Left ventricle myocardium superior (tissue), 1 donor: ENCODE data around the gene TRDN. TPM values are rescaled to one million over a fixed set of nuclear protein-coding genes. Genes with fewer than 3 reads are reported as not detected.

Experiments
- ATAC-seq: fragments of 200-7000 bp; cut with Tn5 transposase; one replicate; pipeline ENCODE4 v1.9.1; 2020; ENCODE audit warnings: mild to moderate bottlenecking, moderate library complexity
- DNase-seq: peaks from one replicate; pipeline ENCODE4 v3.0.0-alpha.2; 2020
- intact Hi-C: fragments of 100-400 bp; cut with micrococcal nuclease; formaldehyde crosslinking; loops from one replicate; pipeline ENCODE4 v1.11.0; 2022
- long read RNA-seq: library from polyadenylated mRNA; unstranded; transcript quantifications from one replicate; pipeline ENCODE4 v2.0.0, GENCODE V29; 2021
- total RNA-seq: library from RNA; stranded (reverse); fragmentation: NEBNext Ultra II Directional; extraction: Animal tissue kit (Norgen Biotek cat#: 25700); gene quantifications from one replicate; pipeline ENCODE4 v1.2.1, GENCODE V29; 2021
- donor health status: DM: no; HTN: yes; CAD: no; lungs with severe emphysema.

The TRDN gene, protein sequence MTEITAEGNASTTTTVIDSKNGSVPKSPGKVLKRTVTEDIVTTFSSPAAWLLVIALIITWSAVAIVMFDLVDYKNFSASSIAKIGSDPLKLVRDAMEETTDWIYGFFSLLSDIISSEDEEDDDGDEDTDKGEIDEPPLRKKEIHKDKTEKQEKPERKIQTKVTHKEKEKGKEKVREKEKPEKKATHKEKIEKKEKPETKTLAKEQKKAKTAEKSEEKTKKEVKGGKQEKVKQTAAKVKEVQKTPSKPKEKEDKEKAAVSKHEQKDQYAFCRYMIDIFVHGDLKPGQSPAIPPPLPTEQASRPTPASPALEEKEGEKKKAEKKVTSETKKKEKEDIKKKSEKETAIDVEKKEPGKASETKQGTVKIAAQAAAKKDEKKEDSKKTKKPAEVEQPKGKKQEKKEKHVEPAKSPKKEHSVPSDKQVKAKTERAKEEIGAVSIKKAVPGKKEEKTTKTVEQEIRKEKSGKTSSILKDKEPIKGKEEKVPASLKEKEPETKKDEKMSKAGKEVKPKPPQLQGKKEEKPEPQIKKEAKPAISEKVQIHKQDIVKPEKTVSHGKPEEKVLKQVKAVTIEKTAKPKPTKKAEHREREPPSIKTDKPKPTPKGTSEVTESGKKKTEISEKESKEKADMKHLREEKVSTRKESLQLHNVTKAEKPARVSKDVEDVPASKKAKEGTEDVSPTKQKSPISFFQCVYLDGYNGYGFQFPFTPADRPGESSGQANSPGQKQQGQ
- total RNA-seq, result 470 TPM
- long read RNA-seq, transcript TRDN-204 (6 exons, 1,294 nt), result minor isoform, 13 of 425 reads
- long read RNA-seq, transcript TRDN-205 (8 exons, 1,179 nt), result major isoform, 172 of 425 reads
- long read RNA-seq, partial matches to known transcripts, result 157 of 425 reads
- long read RNA-seq, other reads (novel, unspliced or antisense), result 83 of 425 reads

DNA sequence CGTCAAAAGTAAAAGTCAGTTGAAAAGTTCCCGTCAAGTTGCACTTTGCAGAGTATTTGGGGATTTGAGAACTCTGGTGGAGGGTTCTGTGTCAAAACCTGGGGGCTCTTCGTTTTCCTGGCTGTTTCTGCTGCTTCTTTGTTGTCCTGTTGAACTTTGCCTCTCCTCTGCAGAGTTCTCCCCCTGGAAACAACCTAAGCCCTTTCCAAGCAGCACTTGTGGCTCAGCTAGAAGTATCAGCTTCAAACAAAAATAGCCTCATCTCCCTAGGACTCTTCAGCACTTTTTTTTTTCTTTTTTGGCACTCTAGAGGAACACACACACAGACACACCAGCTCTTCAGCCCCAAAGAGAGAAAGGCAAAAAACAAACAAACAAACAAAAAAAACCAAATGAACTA is at the start of gene TRDN:
Gene TRDN (minus strand): TSS at position 169 of the 400 bp plus-strand sequence. CDS start 175 bp downstream, outside the sequence.
- DNase-seq, result no peak
- intact Hi-C loops, result loop anchor here (10.0 kb wide), 1 partner anchor 122 kb away; no protein-coding TSS in a partner anchor
- ATAC-seq, result peak; percentile 91

DNA sequence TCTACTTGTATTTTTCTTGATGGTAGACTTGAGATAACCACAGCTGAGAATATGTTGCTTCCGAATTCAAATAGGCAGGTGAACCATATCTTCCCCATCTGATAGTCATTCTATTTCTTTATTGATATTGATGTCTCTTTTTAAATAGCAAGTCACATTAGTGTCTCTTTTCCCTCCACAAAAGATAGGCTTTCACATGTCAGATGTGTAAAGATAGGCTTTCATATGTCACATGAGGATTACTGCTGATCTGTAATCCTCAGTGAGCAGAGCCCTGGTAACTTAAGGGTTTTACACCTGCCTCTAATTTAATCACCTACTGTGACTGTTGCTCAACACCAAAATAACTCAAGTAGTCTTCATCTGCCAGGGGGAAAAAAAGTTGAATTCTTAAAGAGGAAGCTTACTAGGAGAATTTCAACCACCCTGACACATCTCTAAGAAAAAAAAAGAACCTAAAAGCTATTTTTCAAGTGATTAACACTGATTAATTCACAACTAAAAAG is 45.3 kb upstream of the TRDN start:
- DNase-seq (no peak), ATAC-seq (no peak)
- intact Hi-C loops, result no loop called here

DNA sequence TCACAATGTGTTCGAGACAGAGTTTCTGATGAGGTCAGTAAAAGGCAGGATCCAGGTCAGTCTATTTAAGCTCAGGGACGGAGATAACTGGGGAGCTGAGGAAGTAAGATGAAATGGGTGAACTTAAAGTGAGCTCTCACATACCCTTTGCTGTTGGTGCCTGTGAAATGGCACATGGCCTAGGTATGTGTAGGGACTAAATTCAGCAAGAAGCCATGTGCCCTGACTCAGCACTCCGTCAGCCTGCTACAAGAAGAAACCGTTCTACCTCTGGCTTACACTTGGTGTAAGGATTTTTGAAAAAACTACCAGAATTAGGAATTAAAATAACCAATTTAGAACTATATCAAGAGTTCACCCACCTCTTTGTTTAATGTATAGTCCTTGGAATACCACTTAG is 41.1 kb upstream of the TRDN start:
- DNase-seq, result no peak
- intact Hi-C loops, result no loop called here
- no peak for ATAC-seq

DNA sequence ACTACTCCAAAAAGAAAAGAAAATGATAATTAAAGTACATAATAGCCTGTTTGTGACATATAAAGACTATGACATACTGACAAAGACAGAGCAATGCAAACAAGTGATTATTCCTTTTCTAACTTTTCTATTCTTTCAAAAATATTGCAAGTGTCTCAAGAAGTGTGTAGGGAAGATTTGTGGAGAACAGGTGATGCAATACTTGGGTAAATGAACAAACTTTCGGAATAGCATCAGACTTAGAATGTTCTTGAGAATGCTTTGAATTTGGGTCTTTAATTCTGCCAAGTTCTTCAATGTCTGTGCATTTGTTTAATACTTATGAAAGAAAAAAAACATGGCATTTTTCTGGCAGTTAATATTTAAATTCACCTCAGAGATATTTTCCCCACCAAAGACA is 40.0 kb upstream of the TRDN start:
- intact Hi-C loops, result no loop called here
- DNase-seq (no peak), ATAC-seq (no peak)

DNA sequence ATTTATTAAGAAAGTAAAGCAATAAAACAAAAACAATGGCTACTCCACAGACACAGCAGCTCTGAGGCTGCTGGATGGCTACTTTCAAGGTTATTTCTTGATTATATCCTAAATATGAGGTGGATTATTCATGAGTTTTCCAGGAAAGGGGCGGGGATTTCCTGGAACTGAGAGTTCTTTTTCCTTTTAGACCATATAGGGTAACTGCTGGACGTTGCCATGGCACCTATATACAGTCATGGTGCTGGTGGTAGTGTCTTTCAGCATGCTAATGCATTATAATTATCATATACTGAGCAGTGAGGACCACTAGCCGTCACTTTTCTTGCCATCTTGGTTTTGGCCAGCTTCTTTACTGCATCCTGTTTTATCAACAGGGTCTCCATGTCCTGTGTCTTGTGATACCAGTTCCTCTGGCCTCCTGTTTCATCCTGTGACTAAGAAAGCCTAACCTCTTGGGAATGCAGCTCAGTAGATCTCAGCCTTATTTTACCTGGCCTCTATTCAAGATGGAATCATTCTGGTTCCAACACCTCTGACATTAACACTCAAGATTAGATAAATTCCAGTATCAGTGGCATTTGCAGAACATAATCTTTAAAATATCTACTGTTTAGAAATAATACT is 32.3 kb upstream of the TRDN start:
- no peak for ATAC-seq
- DNase-seq, result no peak
- intact Hi-C loops, result no loop called here

DNA sequence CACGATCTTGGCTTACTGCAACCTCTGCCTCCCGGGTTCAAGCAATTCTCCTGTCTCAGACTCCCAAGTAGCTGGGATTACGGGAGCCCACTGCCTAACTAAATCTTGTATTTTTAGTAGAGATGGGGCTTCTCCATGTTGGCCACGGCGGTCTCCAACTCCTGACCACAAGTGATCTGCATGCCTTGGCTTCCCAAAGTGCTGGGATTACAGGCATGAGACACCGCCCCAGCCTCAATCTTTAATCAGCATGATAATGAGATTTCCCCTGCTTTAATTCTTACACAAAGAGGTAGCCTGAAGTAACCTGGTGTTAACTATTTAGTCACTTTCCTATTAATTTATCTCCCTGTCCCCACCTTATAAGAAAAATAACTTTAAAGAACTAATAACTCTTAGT is 31.3 kb upstream of the TRDN start:
- no peak for DNase-seq
- no peak for ATAC-seq
- intact Hi-C loops, result no loop called here

DNA sequence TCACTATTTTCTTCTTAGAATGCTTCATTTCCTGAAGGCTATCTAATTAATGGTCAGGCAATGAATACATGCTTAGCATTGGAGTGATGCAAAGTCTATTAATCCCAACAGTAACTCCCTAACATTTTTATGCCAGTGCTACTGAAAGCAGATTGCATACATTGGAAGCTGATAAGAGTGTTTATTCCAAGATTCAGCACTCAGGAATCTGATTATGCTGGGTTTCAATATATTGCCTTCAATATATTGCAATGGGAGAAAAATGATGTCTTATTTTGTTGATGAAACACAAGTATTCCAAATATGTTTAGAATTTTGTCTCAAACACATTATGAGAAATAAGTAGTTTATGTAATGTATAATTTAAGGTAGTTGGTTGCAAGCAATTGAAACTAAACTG is 26.7 kb upstream of the TRDN start:
- intact Hi-C loops, result no loop called here
- no peak for ATAC-seq

DNA sequence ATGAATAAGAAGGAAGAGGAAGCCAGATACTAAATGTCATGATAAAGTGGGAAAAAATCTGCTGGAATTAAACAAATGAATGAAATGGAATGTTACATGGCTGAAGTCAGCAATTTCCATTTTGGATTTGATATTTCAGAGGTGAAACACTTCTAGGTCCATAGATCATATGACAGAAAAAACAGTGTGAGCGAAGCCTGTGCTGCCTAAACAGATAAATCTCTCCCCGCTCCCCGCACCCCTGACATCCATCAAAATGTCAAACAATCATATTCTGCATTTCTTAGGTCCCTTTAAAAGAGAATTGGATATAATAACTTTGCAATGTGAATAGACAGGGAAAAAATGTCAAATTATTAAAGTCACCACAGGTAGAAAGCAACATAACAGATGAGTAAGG is 26.0 kb upstream of the TRDN start:
- no peak for ATAC-seq
- DNase-seq, result no peak
- intact Hi-C loops, result no loop called here

More for the DNA sequence above, 26.7 kb upstream of the TRDN start:
- no peak for DNase-seq

DNA sequence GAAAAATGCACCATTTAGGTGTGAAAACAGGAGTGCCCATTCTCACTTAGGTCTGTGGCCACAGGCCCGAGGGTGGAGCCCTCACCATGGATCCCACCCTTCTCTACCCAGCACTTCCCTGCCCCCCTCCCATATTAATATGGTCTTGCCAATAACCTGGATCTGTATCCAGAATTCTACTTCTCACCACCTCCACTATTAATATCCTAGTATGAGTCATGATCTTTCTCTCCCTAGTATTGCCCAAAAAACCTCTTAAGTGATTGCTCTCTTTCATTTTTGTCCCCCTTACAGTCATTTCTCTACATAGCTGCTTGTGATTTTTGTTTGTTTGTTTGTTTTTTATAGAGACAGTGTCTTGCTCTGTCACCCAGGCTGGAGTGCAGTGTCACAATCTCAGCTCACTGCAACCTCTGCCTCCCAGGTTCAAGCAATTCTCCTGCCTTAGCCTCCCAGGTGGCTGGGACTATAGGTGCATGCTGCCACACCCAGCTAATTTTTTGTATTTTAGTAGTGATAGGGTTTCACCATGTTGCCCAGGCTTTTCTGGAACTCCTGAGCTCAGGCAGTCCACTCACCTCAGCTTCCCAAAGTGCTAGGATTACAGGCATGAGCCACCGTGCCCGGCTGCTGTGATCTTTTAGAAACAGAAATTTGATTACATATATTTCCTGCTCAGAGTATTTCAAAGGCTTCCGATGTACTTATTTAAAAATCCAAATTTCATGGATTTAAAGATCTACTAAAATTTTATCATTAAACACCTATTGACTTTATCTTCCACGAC is 24.5 kb upstream of the TRDN start:
- DNase-seq (no peak), ATAC-seq (no peak)
- intact Hi-C loops, result no loop called here

DNA sequence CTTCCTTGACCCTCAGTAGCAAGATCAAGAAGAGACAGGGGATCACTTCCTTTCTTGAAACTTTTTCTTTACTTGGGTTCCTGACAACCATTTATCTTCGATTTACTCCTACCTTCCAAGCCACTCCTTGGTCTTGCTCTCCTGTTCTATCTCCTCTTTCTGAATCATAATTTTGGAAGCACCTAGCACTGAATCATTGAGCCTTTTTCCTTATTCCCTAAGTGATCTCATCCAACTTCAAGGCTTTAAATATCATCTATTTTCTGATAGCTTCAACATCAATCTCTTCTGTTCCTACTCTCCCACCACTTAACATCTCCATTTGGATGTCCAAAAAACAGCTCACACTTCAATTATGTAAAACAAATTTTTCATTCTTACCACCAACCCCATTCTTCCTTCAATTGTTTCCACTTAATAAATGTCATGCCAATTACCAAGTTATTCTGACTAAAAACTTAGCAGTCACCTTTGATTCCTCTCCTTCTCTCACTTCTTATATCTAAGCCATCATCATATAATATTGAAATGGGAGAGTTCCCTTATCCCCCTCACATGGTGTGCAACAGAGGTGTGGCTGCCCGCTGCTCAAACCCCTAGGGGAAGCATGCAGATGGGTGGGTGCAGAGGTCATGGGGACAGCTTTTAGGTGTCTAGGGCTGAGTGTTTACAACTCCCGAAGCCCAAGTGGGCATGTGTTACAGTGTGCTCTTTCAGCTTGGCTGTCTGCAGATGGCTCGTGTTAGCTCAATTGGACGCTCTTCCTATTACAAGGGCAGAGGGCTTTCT is 23.4 kb upstream of the TRDN start:
- intact Hi-C loops, result no loop called here
- DNase-seq (no peak), ATAC-seq (no peak)

DNA sequence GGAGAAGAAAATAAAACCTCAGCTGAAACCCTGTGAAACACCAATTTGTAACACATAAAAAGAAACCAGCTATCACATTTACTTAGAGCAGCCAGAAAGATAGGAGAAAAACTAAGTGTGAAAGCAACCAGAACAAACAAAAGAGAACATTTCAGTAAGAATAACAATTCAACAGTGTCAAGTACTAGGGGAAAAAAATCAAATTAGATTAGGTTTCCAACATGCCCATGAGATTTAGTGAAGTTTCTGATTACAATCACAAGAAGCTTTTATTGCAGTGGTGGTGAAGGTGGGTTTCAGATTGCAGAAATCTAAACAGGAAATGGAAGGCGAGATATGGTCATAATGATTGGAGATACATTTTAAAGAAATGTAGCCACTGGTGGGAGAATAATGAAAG is 22.1 kb upstream of the TRDN start:
- intact Hi-C loops, result no loop called here
- no peak for DNase-seq
- ATAC-seq, result no peak

DNA sequence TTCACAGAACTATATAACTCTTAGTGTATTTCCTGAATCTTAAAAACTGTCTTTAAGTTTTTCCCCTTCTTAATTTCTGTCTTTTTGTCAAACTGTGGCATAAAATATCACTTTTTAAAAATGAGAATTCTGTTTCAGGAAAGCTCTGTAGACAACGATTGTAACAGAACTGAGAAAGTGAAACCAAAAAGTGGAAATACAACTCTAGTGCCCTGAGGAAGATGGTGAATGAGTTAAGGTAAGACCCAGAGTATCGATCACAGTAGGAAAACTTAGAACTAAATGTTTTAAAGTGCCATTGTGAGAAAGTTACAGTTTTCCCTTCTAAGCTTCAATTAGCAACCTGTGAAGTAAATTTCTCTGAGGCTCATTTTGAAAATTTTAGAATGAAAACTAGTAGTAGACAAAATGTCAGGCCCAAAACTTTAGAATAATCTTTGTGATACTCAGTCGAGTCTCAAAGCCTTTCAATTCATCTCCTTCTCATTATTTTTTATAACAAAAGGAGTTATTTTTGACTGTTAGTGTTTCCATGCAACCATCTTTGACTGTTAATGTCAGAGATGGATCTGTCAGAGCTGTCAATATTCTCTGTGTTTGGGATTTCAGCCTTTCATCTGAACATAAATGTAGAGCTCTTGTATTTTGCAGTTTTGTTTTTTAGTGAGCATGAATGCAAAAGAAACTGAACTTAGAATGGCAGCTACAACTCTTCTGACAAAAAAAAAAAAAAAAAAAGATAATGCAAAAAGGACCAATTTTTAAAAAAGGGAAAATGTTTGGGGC is 19.0 kb upstream of the TRDN start:
- ATAC-seq (no peak), DNase-seq (no peak)
- intact Hi-C loops, result no loop called here

DNA sequence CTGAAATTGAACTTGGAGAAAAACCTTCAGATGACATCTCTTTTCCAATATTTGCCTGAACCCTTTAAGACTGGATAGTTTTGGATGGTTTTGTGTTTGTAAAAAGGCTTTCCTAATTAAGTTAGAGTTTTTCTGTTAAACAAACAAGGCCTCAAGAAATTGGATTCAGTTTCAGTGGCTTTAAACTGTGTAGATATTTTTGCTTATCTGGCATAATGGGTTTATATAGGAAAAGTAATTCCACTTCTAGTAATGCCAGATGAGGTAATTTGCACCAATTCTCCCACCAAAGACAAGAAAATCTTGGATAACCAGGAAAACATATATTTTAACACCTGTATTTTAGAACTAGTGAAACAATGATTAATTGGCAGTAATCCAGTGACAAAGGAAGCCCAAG is 12.0 kb upstream of the TRDN start:
- DNase-seq (no peak), ATAC-seq (no peak)
- intact Hi-C loops, result no loop called here

DNA sequence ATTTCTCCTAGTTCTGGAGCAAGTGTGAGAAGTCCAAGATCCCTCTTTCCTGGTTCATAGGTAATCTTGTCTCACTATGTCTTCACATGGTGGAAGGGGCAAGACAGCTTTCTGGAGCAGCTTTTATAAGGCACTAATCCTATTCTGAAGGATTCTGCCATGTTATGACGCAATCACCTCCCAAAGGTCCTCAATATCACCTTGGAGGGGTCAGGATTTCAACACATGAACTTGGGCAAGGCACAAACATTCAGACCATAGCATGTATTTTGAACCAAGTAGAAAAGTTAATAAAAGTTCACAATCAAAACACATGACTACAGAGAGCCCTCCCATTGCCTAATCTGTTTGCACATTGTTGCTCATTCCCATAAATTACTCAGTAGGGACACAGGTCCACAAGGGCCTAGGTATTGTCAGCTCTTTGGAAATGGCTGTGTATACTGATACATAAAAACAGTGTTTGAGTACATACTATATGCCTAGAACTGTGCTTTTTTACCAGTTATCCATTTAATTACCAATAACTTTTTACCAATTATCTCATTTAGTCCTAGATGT is 11.3 kb upstream of the TRDN start:
- no peak for DNase-seq
- no peak for ATAC-seq
- intact Hi-C loops, result no loop called here

DNA sequence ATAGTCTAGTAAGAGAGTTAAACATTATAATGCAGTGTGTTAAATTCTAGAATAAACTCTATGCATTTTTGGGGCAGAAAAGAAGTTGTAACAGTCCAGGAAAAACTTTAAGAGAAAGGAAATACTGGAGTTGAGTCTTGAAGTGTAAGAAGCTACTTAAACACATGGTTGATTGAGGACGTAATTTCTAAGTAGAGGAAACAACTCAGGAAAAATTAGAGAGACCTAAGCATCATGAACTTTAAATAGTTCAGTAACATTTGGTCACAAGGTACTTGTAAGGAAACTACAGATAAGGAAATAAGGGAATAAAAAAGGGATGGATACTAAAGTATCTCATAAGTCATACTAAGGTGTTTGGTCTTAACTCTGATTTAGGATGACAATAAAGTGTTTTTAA is 4.7 kb upstream of the TRDN start:
- intact Hi-C loops, result no loop called here
- DNase-seq (no peak), ATAC-seq (no peak)

DNA sequence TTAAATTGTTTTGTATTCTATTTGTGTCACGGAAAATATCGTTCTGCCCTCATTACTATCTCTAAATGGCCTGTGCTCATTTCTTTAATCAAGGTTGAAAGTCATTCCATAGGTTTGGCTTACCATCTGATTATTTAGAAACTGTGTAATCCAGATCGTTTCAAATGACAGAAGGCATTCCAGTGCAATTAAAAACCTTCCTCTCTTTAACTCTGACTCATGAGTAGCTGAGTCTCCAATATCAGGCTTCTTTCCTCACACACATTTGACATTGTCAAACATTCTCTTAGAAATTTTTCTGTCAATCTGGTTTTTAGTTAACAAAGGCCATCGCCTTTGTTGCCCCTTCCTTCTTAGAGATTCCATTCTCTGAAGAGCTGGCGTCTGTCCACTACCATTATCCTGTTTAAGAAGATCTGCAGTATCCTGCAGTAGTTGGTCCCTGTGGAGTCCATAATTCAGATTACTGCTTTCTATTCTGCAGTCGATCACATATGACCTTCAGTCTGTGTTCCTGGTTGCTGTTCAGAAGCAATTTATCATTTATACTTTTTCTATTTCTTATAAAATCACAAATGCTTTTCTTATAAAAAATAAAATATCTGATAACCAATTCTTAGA is 3.9 kb upstream of the TRDN start:
- no peak for DNase-seq
- ATAC-seq, result no peak
- intact Hi-C loops, result no loop called here

DNA sequence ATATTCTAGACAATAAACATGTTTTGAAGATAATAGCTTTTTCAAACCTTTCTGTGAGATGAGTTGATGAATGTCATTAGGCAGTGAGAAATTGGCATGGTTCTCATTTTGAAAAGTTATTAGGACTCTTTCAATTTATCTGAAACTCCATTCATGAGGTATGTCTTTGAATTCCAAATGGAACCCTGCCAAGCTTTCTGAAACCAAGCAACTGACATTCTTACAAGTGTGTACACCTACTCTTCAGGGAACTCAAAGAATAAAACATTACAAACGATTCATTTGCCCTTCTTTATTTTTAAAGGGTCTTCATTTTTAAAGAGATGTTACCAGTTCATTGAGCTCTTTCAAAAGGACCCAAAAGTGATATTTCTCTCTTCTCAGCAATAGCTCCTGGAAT is 2.1 kb upstream of the TRDN start:
- DNase-seq (no peak), ATAC-seq (no peak)
- intact Hi-C loops, result loop anchor here (10.0 kb wide), 1 partner anchor 124 kb away; no protein-coding TSS in a partner anchor
